ENCODE results near the gene PPP3CA.

DNA sequence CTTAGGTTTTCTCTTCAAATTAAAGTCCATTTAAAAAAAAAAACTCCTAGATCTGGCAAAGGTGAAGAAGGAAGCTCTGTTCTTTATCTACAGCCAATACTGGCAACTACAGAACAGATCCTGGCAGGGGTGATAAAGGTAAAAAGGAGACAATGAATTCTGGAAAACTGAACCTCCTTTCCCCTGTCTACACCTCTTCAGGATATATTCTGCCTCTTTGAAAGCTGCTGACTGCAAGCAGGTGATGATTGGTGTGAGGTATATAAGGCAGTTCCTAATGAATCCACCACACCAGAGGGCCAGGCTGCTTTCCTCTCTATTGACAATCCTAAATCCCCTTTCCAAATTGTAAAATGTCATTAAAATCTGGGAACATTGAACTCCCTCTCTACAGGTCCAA, 370.1 kb downstream of the PPP3CA start:
- TF ChIP-seq, protein P1, sequence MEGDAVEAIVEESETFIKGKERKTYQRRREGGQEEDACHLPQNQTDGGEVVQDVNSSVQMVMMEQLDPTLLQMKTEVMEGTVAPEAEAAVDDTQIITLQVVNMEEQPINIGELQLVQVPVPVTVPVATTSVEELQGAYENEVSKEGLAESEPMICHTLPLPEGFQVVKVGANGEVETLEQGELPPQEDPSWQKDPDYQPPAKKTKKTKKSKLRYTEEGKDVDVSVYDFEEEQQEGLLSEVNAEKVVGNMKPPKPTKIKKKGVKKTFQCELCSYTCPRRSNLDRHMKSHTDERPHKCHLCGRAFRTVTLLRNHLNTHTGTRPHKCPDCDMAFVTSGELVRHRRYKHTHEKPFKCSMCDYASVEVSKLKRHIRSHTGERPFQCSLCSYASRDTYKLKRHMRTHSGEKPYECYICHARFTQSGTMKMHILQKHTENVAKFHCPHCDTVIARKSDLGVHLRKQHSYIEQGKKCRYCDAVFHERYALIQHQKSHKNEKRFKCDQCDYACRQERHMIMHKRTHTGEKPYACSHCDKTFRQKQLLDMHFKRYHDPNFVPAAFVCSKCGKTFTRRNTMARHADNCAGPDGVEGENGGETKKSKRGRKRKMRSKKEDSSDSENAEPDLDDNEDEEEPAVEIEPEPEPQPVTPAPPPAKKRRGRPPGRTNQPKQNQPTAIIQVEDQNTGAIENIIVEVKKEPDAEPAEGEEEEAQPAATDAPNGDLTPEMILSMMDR (IDR thresholded peaks at IDR 0.05), result no peak
- TF ChIP-seq POLR2AphosphoS5 (IDR thresholded peaks at IDR 0.05), result no peak
